Epidermal melanocyte (primary cell): ENCODE results near the gene SLC51A.

Experiments
- DNase-seq: peaks from one replicate; pipeline ENCODE4 v3.0.0; 2011; ENCODE audit warnings: low spot score; ENCODE audit not compliant: insufficient read length

The SLC51A gene

DNA sequence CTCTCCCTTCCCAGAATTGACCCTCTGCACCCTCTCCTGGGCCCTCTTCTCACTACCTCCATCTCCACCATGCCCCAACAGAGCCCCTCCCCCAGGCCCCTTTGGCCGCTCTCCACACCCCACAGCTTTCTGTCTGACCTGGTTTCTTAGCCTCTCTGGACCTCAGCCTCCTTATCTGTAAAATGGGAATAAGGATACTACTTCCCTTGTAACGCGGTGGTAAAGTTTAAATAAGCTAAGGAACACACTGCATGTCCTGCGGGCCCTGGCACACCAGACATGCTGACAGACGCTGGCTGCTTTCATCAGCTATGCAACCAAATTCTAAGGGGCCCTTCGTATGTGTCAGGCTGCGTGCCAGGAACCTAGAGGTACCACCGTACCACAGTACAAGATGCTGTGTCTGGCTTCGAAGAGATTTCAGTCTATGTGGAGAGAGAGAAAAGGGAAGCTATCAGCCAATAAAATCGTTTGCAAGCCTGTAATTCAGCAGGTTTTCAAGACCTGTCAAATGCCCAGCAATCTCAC is 777 bp upstream of the SLC51A start:
- DNase-seq = no peak

DNA sequence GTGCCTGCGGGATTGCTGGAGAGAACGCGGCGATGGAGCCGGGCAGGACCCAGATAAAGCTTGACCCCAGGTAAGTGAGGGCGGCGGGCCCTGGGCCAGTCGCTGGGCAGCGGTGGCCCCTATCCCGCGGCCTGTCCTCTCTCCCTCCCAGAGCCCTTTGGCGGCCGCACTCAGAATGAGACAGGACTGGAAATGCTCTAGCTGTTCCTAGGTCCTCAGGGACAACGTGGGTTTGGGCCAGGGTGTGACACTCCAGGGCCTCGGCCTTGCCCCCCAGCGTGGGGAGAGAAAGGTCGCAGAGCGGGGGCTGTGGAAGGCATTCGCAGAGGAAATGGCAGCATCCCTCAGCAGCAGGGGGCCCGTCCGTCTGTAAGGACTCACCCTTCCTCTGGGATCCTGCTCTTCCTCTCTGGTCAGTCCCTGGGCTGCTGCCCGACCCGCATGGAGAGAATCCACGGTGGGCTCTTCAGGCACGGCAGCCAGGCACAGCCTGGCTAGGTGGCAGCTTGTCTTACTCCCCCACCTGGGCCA is 412 bp downstream of the SLC51A start:
- no peak for DNase-seq

DNA sequence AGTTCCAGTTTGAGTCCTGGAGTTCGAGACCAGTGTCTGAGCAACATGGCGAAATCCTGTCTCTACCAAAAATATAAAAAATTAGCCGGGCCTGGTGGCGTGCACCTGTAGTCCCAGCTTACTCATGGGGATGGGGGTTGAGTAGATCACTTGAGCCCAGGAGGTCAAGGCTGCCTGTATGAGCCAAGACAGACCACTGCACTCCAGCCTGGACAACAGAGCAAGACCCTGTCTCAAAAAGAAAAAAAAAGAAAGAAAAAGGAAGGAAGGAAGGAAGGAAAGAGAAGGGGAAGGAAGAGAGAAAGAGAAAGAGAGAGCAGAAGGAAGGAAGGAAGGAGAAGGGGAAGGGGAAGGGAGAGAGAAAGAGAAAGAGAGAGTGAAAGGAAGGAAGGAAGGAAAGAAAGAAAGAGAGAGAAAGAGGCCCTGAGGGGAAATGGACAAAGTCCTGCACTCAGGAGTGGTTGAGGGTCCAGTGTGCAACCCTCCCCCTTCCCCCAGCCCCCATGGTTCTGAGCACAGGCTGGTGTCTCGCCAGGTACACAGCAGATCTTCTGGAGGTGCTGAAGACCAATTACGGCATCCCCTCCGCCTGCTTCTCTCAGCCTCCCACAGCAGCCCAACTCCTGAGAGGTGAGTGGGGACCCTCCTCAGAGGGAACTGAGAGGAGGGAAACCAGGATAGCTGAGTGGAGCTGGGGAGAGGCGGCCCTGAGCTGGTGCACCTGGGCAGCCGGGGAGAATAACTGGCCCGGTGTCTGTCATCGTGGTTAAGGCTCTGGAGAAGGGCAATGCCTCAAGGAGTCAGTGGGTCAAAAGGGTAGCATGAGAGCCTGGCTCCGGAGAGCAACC is 1.2 kb downstream of the SLC51A start:
- no peak for DNase-seq

DNA sequence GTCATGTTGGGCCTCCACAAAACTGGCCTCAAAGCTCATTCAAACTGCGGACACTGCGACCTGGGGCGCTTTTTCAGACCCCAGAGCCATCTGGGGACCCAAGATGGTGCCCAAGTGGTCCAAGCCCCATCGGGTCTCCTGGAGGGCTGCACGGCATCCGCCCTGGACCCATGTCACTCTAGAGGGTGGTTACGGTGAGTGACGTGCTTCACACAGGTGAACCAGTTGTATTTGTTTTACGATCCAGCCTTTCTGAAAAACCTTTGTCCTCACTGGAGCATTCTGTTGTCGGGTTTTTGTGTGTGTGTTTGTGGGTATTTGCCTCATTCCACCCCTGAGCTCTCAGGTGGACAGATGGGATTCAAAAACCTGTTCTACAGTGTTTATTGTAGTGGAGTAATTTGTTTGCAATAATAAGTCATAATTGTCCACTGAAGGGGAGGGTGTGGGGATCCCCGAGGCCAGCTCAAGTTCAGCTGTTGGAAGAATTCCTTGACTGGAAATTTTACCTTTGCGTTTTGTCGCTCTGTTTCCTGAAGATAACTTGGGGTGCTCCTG is 1.9 kb downstream of the SLC51A start:
- DNase-seq = no peak

DNA sequence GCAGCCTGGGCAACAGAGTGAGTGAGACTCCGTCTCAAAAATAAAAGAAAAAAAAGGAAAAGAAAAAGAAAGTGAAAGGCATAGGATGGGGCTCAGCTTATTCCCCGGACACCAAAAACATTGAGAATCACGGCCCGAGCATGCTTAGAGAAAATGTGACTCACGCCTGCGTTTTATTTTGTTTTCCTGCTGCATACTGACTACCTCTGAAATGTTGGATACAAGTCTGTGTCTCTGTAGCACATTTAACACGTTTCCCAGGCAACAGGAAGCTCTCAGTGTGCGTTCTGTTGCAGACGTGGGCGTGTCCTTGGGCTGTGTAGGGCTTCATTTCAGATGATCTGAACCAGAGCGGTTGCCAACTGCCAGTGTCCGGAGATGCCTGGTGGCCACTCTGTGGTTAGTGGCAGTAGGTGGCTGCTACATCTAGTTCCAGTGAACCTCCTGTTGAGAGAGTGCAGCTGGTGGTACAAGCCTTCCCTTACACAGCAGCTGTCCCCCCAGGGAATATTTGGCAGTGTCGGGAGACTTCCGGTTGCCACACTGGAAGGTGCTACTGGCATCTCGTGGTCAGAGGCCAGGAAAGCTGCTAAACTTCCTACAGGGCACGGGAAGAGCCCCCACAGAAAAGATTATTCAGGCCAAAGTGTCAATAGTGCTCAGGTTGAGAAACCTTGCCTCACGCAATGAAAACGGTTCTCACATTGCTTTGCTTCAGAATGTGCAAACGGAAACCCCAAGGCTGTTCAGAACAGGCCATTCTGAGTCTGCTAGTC is 3.0 kb downstream of the SLC51A start:
- DNase-seq = peak; percentile 49

DNA sequence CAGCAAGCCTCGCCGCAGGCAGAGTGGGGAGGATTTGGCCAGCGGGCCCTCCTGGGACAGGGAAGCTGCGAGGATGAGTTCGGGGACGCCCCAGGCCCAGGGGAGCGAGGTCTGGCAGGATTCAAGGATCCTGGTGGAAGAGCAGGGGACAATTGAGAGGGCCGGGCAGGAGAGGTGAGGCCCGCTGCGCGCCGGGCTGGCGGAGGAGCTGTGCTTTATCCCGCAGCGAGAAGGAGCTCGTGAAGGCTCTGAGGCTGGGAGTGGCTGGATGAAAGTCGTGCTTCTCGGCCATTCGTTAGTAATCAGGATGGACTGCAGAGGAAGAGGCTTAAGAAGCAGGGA is 3.6 kb downstream of the SLC51A start:
- no peak for DNase-seq

DNA sequence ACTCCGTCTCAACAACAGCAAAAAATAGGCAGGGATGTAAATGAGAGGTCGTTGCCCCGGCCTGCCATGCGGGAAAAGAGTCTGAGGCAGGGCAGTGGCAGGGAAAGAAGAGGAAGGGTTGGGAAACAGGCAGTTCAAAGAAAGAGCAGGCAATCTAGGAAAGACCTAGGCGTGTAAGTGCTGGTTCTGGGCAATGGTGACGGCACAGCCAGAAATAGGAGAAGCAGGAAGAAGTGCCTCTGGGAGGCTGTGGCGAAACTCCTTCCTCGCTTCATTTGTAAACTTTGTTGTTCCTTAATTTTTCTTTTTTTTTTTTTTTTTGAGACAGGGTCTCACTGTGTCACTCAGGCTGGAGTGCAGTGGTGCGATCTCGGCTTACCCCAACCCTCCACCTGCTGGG is 4.3 kb downstream of the SLC51A start:
- no peak for DNase-seq

DNA sequence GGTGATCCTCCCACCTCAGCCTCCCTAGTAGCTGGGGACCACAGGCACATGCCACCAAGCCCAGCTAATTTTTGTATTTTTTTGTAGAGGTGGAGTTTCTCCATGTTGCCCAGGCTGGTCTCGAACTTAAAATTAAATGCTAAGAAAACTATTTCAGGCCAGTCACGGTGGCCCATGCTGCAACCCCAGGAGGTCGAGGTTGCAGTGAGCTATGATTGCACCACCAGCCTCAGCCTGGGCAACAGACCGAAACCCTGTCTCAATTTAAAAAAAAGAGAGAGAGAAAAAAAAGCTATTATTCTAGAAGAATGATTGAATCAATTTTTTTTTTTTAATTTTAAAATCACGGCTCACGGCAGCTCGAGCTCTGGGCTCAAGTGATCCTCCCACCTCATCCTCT is 4.7 kb downstream of the SLC51A start:
- no peak for DNase-seq

DNA sequence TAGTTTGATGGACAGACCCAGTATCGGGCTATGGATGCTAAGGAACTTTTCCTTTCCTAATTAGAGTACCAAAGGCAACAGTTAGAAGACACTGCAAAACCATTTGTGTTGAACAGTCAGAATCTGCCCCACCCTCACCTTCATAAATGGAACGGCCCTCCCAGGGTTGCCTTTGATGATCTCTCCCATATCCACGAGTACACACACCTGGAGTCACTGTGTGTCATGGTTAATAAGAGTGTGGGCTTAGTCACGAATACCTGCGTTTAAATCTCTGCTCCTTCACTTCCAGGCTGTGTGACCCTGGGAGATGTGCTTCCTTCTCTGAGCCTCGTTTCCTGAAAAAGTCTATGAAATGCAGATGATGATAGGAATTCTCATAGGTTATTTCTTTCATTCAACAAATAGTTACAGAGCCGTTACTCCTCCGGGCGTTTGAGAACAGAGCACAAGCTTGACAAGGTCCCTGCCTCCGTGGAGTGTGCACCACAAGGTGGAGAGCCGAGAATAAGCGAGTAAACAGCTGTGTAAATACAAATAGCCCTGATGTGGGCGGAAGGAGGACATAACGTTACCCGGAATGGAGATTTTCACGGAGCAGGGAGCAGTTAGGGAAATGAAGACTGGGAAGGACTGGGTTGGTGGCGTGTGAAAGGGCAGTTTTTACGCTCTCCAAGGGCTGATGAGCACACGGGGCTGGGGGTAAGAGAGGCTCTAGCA is 6.7 kb downstream of the SLC51A start:
- DNase-seq = no peak

DNA sequence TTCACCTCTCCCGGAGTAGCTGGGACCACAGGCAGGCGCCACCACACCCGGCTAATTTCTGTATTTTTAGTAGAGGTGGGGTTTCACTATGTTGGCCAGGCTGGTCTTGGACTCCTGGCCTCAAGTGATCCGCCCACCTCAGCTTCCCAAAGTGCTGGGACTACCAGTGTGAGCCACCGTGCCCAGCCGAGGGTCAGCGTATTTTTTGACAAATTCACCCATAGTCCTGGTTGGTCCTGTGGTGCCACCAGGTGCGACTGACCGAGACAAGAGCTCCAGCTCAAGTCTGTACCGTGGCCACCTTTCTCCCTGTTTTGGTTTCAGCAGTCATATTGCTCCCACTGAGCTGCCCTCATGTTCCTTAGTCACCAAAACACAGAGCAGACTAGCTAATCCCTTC is 8.8 kb downstream of the SLC51A start:
- DNase-seq = no peak

DNA sequence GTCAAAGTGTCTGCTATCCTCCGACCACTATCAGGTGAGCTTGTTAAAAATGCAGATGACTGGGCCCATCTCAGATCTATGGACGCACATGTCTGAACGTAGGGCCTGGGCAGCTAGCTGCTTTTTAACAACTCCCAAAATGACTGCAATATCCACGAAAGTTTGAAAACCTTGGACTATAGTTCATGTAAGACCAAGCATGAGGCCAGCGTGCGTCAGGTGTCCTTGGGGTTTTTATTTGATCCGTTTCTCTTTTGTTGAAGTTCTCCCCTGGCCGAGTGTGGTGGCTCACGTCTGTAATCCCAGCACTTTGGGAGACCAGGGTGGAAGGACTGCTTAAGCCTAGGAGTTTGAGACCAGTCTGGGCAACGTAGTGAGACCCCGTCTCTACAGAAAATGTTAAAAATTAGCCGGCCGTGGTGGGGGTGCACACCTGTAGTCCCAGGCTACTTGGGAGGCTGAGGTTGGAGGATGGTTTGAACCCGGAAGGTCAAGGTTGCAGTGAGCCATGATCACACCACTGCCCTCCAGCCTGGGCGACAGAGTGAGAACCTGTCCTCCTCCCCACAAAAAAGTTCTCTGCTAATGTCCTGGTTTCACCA is 9.5 kb downstream of the SLC51A start:
- no peak for DNase-seq

DNA sequence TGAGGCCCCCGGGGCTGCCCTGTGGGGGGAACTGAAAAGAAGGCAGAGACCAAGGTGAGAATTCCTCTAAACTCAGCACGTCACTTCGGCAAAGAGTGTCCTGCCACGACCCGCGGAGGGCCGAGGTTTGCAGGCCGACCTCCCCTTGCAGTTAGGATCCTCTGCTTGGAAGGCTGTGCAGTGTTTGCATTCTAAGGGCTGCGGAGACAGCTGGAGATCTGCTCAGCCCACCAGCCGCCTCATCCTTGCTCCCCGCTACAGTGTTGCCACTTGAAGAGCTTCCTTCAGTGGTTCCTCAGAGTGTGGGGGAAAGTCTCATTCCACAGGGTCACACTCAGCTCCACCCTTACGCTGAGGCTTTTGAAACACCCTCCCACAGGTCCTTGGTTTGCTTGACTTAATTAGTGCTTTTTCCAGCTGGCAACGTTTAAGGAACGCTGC is 10.8 kb downstream of the SLC51A start:
- DNase-seq = no peak

DNA sequence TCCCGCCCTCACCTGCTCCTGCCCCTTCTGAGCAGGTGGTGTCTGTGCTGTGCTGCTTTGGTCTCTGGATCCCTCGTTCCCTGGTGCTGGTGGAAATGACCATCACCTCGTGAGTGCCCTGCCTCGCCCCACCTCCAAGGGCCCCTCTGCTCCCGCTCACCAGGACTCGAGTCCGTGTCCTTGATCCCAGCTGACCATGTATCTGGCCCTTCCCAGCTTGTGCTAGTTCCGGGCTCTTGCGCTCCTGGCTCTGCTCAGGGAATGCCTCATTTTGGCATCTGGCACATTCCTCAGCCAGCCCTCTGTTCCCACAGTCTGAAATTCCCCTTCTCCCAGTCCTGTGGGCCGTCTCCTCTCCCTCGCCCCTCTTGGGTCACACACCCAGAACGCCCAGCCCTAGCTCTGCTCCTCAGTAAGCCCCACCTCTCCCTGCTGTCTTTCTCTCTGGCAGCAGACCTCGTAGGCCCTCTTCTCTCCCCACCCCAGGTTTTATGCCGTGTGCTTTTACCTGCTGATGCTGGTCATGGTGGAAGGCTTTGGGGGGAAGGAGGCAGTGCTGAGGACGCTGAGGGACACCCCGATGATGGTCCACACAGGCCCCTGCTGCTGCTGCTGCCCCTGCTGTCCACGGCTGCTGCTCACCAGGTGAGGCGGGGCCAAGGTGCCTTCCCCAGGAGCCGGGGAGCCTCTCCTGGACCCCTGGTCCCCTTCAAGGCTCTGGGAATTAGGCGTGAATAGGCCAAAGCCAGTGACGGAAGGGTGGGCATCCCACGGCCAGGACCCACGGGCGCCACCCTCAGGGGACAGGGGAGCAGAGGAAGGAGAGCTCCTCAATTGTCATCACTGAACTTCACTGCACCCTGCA is 11.5 kb downstream of the SLC51A start:
- DNase-seq = no peak

DNA sequence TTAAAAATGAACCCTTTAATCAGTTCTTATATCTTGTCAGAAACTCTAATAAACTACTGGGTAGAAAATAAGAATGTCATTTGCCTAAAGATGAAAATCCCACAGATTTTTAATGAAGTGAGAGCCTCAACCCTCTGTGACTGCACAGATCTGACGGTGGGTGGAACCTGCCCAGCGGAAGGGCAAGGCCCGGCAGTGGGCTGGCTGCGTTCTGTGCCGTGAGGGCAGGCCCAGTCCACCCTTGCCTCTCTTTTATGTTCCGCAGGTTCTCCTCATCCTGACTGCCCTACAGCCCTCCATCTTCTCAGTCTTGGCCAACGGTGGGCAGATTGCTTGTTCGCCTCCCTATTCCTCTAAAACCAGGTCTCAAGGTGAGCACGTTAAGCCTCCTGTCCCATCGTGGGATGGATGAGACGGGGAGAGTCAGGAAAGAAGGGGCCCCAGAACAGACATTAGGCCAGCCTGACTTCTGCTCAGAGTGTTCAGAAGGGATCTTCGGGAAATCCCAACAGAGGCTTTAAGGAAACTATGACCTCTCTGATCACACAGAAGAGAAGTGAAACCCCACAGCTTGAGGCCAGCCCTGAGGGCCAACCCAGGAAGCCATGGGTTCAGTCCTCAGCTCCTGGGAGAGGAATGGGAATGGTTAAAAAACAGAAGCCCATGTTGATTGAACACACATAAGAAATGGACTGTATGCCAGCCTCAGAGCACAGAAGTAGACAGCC is 16.0 kb downstream of the SLC51A start:
- no peak for DNase-seq

DNA sequence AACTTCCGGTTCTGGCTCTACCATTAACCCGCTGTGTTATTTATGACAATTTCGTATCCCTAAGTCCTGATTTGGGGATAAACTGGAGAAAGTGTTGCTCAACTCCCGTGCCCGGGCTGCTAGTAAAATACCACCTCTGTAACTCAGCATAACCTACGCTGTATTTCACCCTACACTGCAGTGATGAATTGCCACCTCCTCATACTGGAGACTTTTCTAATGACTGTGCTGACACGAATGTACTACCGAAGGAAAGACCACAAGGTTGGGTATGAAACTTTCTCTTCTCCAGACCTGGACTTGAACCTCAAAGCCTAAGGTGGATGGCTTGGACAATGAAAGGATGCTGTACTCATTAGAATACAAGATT is 16.5 kb downstream of the SLC51A start:
- no peak for DNase-seq

DNA sequence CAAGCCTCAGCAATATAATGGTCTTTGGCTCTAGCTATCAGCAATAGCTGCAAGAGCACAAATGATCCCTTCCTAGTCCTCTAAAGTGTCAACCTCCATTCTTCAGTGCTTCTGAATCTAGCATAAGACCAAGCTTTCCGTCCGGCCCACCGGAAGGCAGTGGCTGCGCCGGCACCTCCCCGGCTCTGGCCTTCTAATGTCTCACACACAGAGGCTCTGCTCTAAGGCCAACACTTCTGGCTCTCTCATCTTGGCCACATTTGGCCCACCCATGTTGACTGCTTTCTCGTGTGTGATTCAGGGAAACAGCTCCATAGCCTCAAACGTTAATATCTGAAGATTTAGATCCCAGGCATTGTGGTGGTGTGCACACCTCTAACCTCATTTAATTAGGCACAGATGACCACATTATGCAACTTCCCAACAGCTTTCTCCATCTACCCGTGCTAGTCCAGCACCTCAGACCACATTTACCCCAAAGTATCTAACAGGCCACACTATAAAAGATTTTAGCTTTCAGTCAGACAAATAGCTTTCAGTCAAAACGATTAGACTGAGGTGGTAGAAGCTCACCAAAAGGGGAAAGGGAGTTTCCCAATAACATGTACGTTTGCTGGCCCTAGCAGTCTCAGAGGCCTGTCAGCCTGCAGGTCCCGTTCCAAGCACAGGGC is 19.3 kb downstream of the SLC51A start:
- DNase-seq = no peak

DNA sequence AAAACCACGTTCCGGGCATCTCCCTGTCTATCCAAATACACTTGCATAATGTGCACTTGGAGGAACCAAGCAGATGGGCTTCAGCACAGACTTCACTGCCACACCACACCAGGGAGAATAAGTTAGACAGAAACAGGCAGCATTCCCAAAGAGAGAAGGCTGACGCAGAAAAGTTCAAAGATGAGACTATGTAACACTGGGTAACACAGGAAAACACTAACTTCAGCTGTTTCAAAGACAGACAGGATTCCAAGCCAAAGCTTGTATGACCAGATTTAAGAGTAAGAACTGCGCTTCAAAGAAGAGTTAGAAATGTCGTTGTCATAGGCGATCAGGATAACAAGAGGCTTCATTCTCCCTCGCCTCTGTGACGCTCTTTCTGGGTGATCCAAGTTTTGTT is 19.9 kb downstream of the SLC51A start:
- no peak for DNase-seq

DNA sequence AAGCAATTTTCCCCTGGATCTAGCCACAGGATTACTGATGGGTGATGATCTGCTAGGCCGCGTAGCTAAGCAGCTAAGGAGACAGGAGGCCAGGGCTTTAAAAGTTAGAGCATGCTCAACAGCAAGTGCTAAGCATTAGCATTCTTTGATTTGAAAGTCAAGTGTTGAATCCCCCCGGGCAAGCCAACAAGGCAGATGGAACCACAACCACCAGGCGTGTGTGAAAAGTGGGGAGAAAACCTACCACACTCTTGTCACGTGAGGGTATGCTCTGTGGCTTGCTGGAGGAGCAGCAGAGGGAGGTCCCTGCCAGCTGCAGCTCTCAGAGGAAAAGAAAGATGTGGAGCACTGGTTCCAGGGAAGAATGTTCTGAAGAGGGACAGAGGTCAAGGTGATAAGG is 20.9 kb downstream of the SLC51A start:
- DNase-seq = peak; percentile 73
